Activated T-helper 9 cell treated with anti-CD3 and anti-CD28 coated beads, Interleukin-2, amount 50 U/mL, for 16 hours (primary cell): ENCODE measurements around the gene MOB2.

ENCODE experiments used
- DNase-seq: peaks from one replicate; pipeline ENCODE4 v3.0.0-alpha.2; 2020; ENCODE audit warnings: low read depth

Gene MOB2

GRCh38 chr11:1486054-1486825, at the start of gene MOB2:
MOB2 (minus strand) TSS chr11:1486779; CDS start chr11:1486556, 223 bp downstream.
- no peak for DNase-seq

- DNase-seq: no peak
These were observed 48.1 kb upstream of the MOB2 start for GRCh38 chr11:1534682-1535081.

GRCh38 chr11:1534171-1534570, 47.6 kb upstream of the MOB2 start:
- no peak for DNase-seq

GRCh38 chr11:1533342-1533725, 46.8 kb upstream of the MOB2 start:
- DNase-seq: no peak

- DNase-seq: no peak
These were observed 46.2 kb upstream of the MOB2 start for GRCh38 chr11:1532606-1533341.

- no peak for DNase-seq
These were observed 45.5 kb upstream of the MOB2 start for GRCh38 chr11:1532014-1532586.

- no peak for DNase-seq
These were observed 45.0 kb upstream of the MOB2 start for GRCh38 chr11:1531449-1532013.

- DNase-seq: no peak
These were observed 44.3 kb upstream of the MOB2 start for GRCh38 chr11:1530686-1531448.

GRCh38 chr11:1529774-1530173, 43.2 kb upstream of the MOB2 start:
- no peak for DNase-seq

- no peak for DNase-seq
These were observed 42.7 kb upstream of the MOB2 start for GRCh38 chr11:1529286-1529685.

GRCh38 chr11:1528710-1529109, 42.1 kb upstream of the MOB2 start:
- DNase-seq: no peak

GRCh38 chr11:1526785-1527184, 40.2 kb upstream of the MOB2 start:
- DNase-seq: no peak

- no peak for DNase-seq
These were observed 37.2 kb upstream of the MOB2 start for GRCh38 chr11:1523779-1524178.

- no peak for DNase-seq
These were observed 36.5 kb upstream of the MOB2 start for GRCh38 chr11:1523077-1523476.

GRCh38 chr11:1522081-1522424, 35.5 kb upstream of the MOB2 start:
- DNase-seq: no peak

- no peak for DNase-seq
These were observed 35.0 kb upstream of the MOB2 start for GRCh38 chr11:1521382-1522080.

GRCh38 chr11:1520663-1521267, 34.2 kb upstream of the MOB2 start:
- no peak for DNase-seq

- DNase-seq: no peak
These were observed 33.7 kb upstream of the MOB2 start for GRCh38 chr11:1520209-1520662.

- DNase-seq: no peak
These were observed 32.7 kb upstream of the MOB2 start for GRCh38 chr11:1519028-1520010.

- DNase-seq: no peak
These were observed 31.7 kb upstream of the MOB2 start for GRCh38 chr11:1518301-1518700.
